Stomach (tissue), 9 donors: ENCODE measurements around the gene TLE6. TPM values are rescaled to one million over a fixed set of nuclear protein-coding genes. Genes with fewer than 3 reads are reported as not detected.
"Not testable (repeated sequence)": the region's sequence is repeated elsewhere in the genome, so short reads cannot be mapped to it uniquely, and the experiment has no call there.

ENCODE experiments used
- DNase-seq, 2 donors: peaks; one replicate each; pipeline versions ENCODE4 v3.0.0 to v3.0.0-alpha.2; 2013 to 2019
- H3K27ac ChIP-seq, 5 donors: fragments of 200-600 bp in 4 of 5; sonication (generic) in 4 of 5; one replicate each; pipeline ENCODE4 v1.5.1; 2013 to 2019; ENCODE audit warnings: mild to moderate bottlenecking in 1 of 5, moderate library complexity in 1 of 5
- H3K27me3 ChIP-seq, 3 donors: fragments of 200-600 bp; sonication (generic); one replicate each; pipeline ENCODE4 v1.5.1; 2017 to 2019; ENCODE audit warnings: mixed run types in 1 of 3
- H3K36me3 ChIP-seq, 4 donors: fragments of 200-600 bp; sonication (generic); 1 replicate in 3 of 4; 2 replicates in 1 of 4; pipeline ENCODE4 v1.5.1; 2016 to 2019
- H3K4me1 ChIP-seq, 4 donors: fragments of 200-600 bp; sonication (generic); one replicate each; pipeline ENCODE4 v1.5.1; 2016 to 2019
- H3K4me3 ChIP-seq, 4 donors: fragments of 200-600 bp; sonication (generic) in 3 of 4; one replicate each; pipeline ENCODE4 v1.5.1; 2016 to 2019; ENCODE audit warnings: mild to moderate bottlenecking in 1 of 4
- H3K9me3 ChIP-seq, 4 donors: fragments of 200-600 bp; sonication (generic); one replicate each; pipeline ENCODE4 v1.5.1; 2016 to 2019
- EP300 ChIP-seq: sonication (generic); formaldehyde crosslinking; IDR thresholded peaks from one replicate; pipeline ENCODE4 v1.6.1; 2017; ENCODE audit warnings: antibody characterized with exemption
- POLR2A ChIP-seq, 4 donors: fragments of 450-650 bp; IDR thresholded peaks; one replicate each; pipeline ENCODE4 v1.6.1; 2016; ENCODE audit warnings: antibody characterized with exemption in 4 of 4, control low read depth in 2 of 4, mild to moderate bottlenecking in 1 of 4, moderate library complexity in 1 of 4
- POLR2AphosphoS5 ChIP-seq, 3 donors: sonication (generic); formaldehyde crosslinking; IDR thresholded peaks; one replicate each; pipeline ENCODE4 v1.6.1; 2016; ENCODE audit warnings: antibody characterized with exemption in 3 of 3
- WGBS, 5 donors: extraction: QIAGEN DNeasy Blood & Tissue Kit in 3 of 5; methylation state at CpG; one replicate each; pipeline versions ENCODE4 v1.1.5 to v1.1.7; 2013 to 2018; 5-methylcytosine and 5-hydroxymethylcytosine counted together
- intact Hi-C: fragments of 100-400 bp; cut with DNase I; formaldehyde crosslinking; loops from one replicate; pipeline ENCODE4 v1.15.1; 2023; ENCODE audit warnings: low total_unique reads
- polyA plus RNA-seq, 3 donors: library from polyadenylated mRNA; stranded (reverse); fragments of 200-250 nt; gene quantifications; one replicate each; pipeline ENCODE4 v1.2.3, GENCODE V29; 2013
- total RNA-seq, 5 donors: library from RNA; depleted of rRNA; stranded (reverse); fragments of >200 nt; gene quantifications; one replicate each; pipeline versions ENCODE4 v1.1.0 to v1.2.3, GENCODE V29; 2014 to 2016
- TF ChIP-seq, protein P1 (sequence below), 7 experiments: fragments of 450-650 bp in 4 of 7; fragments of 200-600 bp in 3 of 7; sonication (generic) in 3 of 7; IDR thresholded peaks; one replicate each; pipeline ENCODE4 v1.5.1; 2016 to 2019; ENCODE audit warnings: antibody characterized with exemption in 7 of 7, control low read depth in 2 of 7, mild to moderate bottlenecking in 1 of 7
- donor health status: healthy with polysubstance abuse.
- donor health status: Bipolar disorder and iron deficiency.
- donor health status: healthy.

Gene TLE6
- total and polyA plus RNA-seq, 8 donors = 0.31 to 7.0 (median 2.7) TPM; not detected in 1

GRCh38 chr19:3006075-3006767 lies 28.9 kb downstream of the TLE6 start:
- Histone ChIP-seq H3K36me3 (peaks cover 0 to 93% (median 80%) of the 10 kb centered on the region in 4 donors), H3K4me3 (no peak overlapping the region), H3K4me1 (no peaks in the 10 kb centered on the region), H3K9me3 (no peaks in the 10 kb centered on the region), H3K27ac (no peak overlapping the region), H3K27me3 (no peaks in the 10 kb centered on the region)
- intact Hi-C loops = no loop called here
- WGBS, 5 donors = 58 to 85% (median 78%) methylated on average over 7 to 37 of the region's 37 CpGs
- peak in 1 of 2 donors; percentile 43 for DNase-seq
- TF ChIP-seq EP300 (no peak), POLR2AphosphoS5 (IDR thresholded peaks at IDR 0.05) (no peak), POLR2A (IDR thresholded peaks at IDR 0.05) (no peak)
- TF ChIP-seq, protein P1, sequence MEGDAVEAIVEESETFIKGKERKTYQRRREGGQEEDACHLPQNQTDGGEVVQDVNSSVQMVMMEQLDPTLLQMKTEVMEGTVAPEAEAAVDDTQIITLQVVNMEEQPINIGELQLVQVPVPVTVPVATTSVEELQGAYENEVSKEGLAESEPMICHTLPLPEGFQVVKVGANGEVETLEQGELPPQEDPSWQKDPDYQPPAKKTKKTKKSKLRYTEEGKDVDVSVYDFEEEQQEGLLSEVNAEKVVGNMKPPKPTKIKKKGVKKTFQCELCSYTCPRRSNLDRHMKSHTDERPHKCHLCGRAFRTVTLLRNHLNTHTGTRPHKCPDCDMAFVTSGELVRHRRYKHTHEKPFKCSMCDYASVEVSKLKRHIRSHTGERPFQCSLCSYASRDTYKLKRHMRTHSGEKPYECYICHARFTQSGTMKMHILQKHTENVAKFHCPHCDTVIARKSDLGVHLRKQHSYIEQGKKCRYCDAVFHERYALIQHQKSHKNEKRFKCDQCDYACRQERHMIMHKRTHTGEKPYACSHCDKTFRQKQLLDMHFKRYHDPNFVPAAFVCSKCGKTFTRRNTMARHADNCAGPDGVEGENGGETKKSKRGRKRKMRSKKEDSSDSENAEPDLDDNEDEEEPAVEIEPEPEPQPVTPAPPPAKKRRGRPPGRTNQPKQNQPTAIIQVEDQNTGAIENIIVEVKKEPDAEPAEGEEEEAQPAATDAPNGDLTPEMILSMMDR (IDR thresholded peaks at IDR 0.05) = no peak

DNA sequence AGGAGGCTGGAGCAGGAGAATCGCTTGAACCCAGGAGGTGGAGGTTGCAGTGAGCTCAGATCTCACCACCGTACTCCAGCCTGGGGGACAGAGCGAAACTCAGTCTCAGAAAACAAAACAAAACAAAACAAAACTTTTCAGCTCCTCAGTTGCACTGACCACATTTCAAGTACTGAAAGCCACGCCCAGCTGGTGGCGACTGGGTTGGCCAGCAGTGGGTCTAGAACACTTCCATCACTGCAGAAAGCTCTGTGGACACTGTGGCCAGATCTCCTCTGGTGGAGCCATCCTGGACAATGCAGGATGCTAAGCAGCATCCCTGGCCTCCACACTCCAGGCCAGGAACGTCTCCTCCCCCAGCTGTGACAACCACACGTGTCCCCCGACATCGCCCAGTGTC lies 30.6 kb downstream of the TLE6 start:
- intact Hi-C loops = no loop called here
- 82 to 93% (median 87%) methylated on average over 9 of the region's 9 CpGs for WGBS, 5 donors
- H3K36me3 ChIP-seq = peaks cover 0 to 85% (median 74%) of the 10 kb centered on the region in 4 donors
- TF ChIP-seq POLR2A (IDR thresholded peaks at IDR 0.05) (no peak), POLR2AphosphoS5 (IDR thresholded peaks at IDR 0.05) (no peak)
- no peak overlapping the region for H3K4me3 ChIP-seq
- no peak overlapping the region for H3K27ac ChIP-seq
- H3K9me3 ChIP-seq = no peaks in the 10 kb centered on the region
- H3K4me1 ChIP-seq = peaks cover 0 to 6% (median 3%) of the 10 kb centered on the region in 4 donors
- no peak for DNase-seq
- no peaks in the 10 kb centered on the region for H3K27me3 ChIP-seq

- intact Hi-C loops = no loop called here
- Histone ChIP-seq H3K9me3 (no peaks in the 10 kb centered on the region), H3K27ac (no peak overlapping the region), H3K4me3 (no peak overlapping the region), H3K36me3 (peaks cover 0 to 77% (median 70%) of the 10 kb centered on the region in 4 donors), H3K27me3 (no peaks in the 10 kb centered on the region), H3K4me1 (peaks cover 0 to 16% (median 9%) of the 10 kb centered on the region in 4 donors)
- WGBS, 5 donors = 74 to 82% (median 78%) methylated on average over 6 of the region's 6 CpGs
- no peak for DNase-seq
- TF ChIP-seq POLR2A (IDR thresholded peaks at IDR 0.05) (no peak), POLR2AphosphoS5 (IDR thresholded peaks at IDR 0.05) (no peak), EP300 (no peak)
- TF ChIP-seq, protein P1 (IDR thresholded peaks at IDR 0.05) = no peak
These were observed 31.6 kb downstream of the TLE6 start for GRCh38 chr19:3008994-3009393.

- H3K4me3 ChIP-seq = no peak overlapping the region
- DNase-seq = no peak
- intact Hi-C loops = no loop called here
- TF ChIP-seq, protein P1 (IDR thresholded peaks at IDR 0.05) = no peak
- TF ChIP-seq POLR2AphosphoS5 (IDR thresholded peaks at IDR 0.05) (no peak), EP300 (no peak), POLR2A (IDR thresholded peaks at IDR 0.05) (no peak)
- no peaks in the 10 kb centered on the region for H3K9me3 ChIP-seq
- H3K27me3 ChIP-seq = no peaks in the 10 kb centered on the region
- H3K4me1 ChIP-seq = peaks cover 0 to 16% (median 9%) of the 10 kb centered on the region in 4 donors
- WGBS, 5 donors = 82 to 93% (median 88%) methylated on average over 8 to 13 of the region's 13 CpGs
- H3K27ac ChIP-seq = no peak overlapping the region
- H3K36me3 ChIP-seq = peaks cover 0 to 72% (median 64%) of the 10 kb centered on the region in 4 donors
These were observed 33.5 kb downstream of the TLE6 start for GRCh38 chr19:3010871-3011270.

DNA sequence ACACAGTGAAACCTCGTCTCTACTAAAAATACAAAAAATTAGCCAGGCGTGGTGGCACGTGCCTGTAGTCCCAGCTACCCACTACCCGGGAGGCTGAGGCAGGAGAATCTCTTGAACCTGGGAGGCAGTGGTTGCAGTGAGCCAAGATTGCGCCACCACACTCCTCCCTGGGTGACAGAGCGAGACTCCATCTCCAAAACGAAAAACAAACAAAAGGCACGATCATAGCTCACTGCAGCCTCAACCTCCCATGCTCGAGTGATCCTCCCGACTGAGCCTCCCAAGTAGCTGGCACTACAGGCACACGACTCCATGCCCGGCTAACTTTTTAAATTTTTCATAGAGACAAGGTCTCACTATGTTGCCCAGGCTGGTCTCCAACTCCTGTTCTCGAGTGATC lies 34.7 kb downstream of the TLE6 start:
- peaks cover 0 to 60% (median 52%) of the 10 kb centered on the region in 4 donors for H3K36me3 ChIP-seq
- intact Hi-C loops, DNase-seq, H3K27me3 ChIP-seq, H3K4me3 ChIP-seq, H3K27ac ChIP-seq, H3K9me3 ChIP-seq: not testable (repeated sequence)
- 77 to 89% (median 86%) methylated on average over 13 of the region's 13 CpGs for WGBS, 5 donors
- peaks cover 0 to 16% (median 9%) of the 10 kb centered on the region in 4 donors for H3K4me1 ChIP-seq
